ENCODE results near the gene ADGRB3. TPM values are rescaled to one million over a fixed set of nuclear protein-coding genes. Genes with fewer than 3 reads are reported as not detected.

The ADGRB3 gene
- total RNA-seq, 1 experiment from 2014 or later = 0.11 TPM

- CTCF ChIA-PET = no interaction called here
- TF ChIP-seq EZH2phosphoT487 (IDR thresholded peaks at IDR 0.05; ENCODE audit: borderline replicate concordance, low read length) (no peak), CTCF (conservative IDR thresholded peaks at IDR 0.05; ENCODE audit: low read depth, low read length) (no peak), EZH2 (IDR thresholded peaks at IDR 0.05; ENCODE audit: low read length, unreplicated experiment) (no peak)
Measured at GRCh38 chr6:68915586-68915985, 280.5 kb downstream of the ADGRB3 start.

GRCh38 chr6:68919537-68919936, 284.5 kb downstream of the ADGRB3 start:
- H3K9me2 ChIP-seq (replicated peaks; ENCODE audit: low read length) = no peaks in the 10 kb centered on the region
- CTCF ChIA-PET = no interaction called here
- intact Hi-C loops (cut with micrococcal nuclease) = no loop called here
- TF ChIP-seq CTCF (conservative IDR thresholded peaks at IDR 0.05; ENCODE audit: low read depth, low read length) (no peak), EZH2 (IDR thresholded peaks at IDR 0.05; ENCODE audit: low read length, unreplicated experiment) (no peak)
- BruUV-seq (replicated peaks) = no TSS peak
- H3K79me2 ChIP-seq (ENCODE audit: low read length) = no peaks in the 10 kb centered on the region
- no peaks in the 10 kb centered on the region for H3F3A ChIP-seq (ENCODE audit: low read length, unreplicated experiment)
- H3K4me1 ChIP-seq (ENCODE audit: insufficient read depth, low read length) = no peaks in the 10 kb centered on the region
- DNase-seq (no peak), ATAC-seq (no peak)
- H3K4me3 ChIP-seq (ENCODE audit: low read length) = no peak overlapping the region
- H4K20me1 ChIP-seq (ENCODE audit: low read length) = no peaks in the 10 kb centered on the region
- H3K9ac ChIP-seq (ENCODE audit: low read length) = no peak overlapping the region
- H2AFZ ChIP-seq (ENCODE audit: low read length) = no peak overlapping the region
- no peaks in the 10 kb centered on the region for H3K36me3 ChIP-seq (ENCODE audit: low read depth, low read length)
- H3K27ac ChIP-seq (ENCODE audit: low read length) = no peak overlapping the region
- POLR2A ChIA-PET (ENCODE audit: unreplicated experiment) = no interaction called here
- H3K4me2 ChIP-seq (ENCODE audit: low read length) = no peak overlapping the region
- no peaks in the 10 kb centered on the region for H3K9me3 ChIP-seq (ENCODE audit: low read length)
- peaks cover 19% of the 10 kb centered on the region for H3K27me3 ChIP-seq (ENCODE audit: low read length)

More at GRCh38 chr6:68915586-68915985, 280.5 kb downstream of the ADGRB3 start:
- Histone ChIP-seq H3K79me2 (ENCODE audit: low read length) (no peaks in the 10 kb centered on the region), H3K4me1 (ENCODE audit: insufficient read depth, low read length) (no peaks in the 10 kb centered on the region), H3F3A (ENCODE audit: low read length, unreplicated experiment) (no peaks in the 10 kb centered on the region), H3K36me3 (ENCODE audit: low read depth, low read length) (no peaks in the 10 kb centered on the region), H3K4me3 (ENCODE audit: low read length) (no peak overlapping the region), H3K9ac (ENCODE audit: low read length) (no peak overlapping the region), H3K27ac (ENCODE audit: low read length) (no peak overlapping the region), H4K20me1 (ENCODE audit: low read length) (no peaks in the 10 kb centered on the region), H2AFZ (ENCODE audit: low read length) (no peak overlapping the region), H3K27me3 (ENCODE audit: low read length) (peaks cover 12% of the 10 kb centered on the region), H3K4me2 (ENCODE audit: low read length) (no peak overlapping the region), H3K9me2 (replicated peaks; ENCODE audit: low read length) (no peaks in the 10 kb centered on the region), H3K9me3 (ENCODE audit: low read length) (no peaks in the 10 kb centered on the region)
- DNase-seq = no peak
- no peak for ATAC-seq
- POLR2A ChIA-PET (ENCODE audit: unreplicated experiment) = no interaction called here
- BruUV-seq (replicated peaks) = no TSS peak
- intact Hi-C loops (cut with micrococcal nuclease) = no loop called here

- Histone ChIP-seq H3K4me2 (ENCODE audit: low read length) (no peak overlapping the region), H3K4me3 (ENCODE audit: low read length) (no peak overlapping the region), H3K36me3 (ENCODE audit: low read depth, low read length) (no peaks in the 10 kb centered on the region), H3K27me3 (ENCODE audit: low read length) (no peaks in the 10 kb centered on the region), H4K20me1 (ENCODE audit: low read length) (no peaks in the 10 kb centered on the region), H3K9ac (ENCODE audit: low read length) (no peak overlapping the region), H3K9me2 (replicated peaks; ENCODE audit: low read length) (no peaks in the 10 kb centered on the region), H3K79me2 (ENCODE audit: low read length) (no peaks in the 10 kb centered on the region), H3K4me1 (ENCODE audit: insufficient read depth, low read length) (no peaks in the 10 kb centered on the region), H2AFZ (ENCODE audit: low read length) (no peak overlapping the region), H3K9me3 (ENCODE audit: low read length) (no peaks in the 10 kb centered on the region), H3F3A (ENCODE audit: low read length, unreplicated experiment) (no peaks in the 10 kb centered on the region), H3K27ac (ENCODE audit: low read length) (no peak overlapping the region)
- intact Hi-C loops (cut with micrococcal nuclease) = no loop called here
- DNase-seq = no peak
- ChIA-PET CTCF (no interaction called here), POLR2A (ENCODE audit: unreplicated experiment) (no interaction called here)
- BruUV-seq (replicated peaks) = no TSS peak
- ATAC-seq = no peak
- TF ChIP-seq EZH2 (IDR thresholded peaks at IDR 0.05; ENCODE audit: low read length, unreplicated experiment) = no peak
- TF ChIP-seq CTCF (conservative IDR thresholded peaks at IDR 0.05; ENCODE audit: low read depth, low read length) = no peak
- no peak for TF ChIP-seq EZH2phosphoT487 (IDR thresholded peaks at IDR 0.05; ENCODE audit: borderline replicate concordance, low read length)
Measured at GRCh38 chr6:68941345-68941744, 306.3 kb downstream of the ADGRB3 start.
